Activated CD4-positive, CD25-positive, alpha-beta regulatory T cell (primary cell): ENCODE results near the gene EPYC.
"Not testable (repeated sequence)": the region's sequence is repeated elsewhere in the genome, so short reads cannot be mapped to it uniquely, and the experiment has no call there.

Experiments used
- DNase-seq, 4 experiments: peaks; one replicate each; lab custom pipeline; 2025; lab: John Stamatoyannopoulos, UW

EPYC gene

DNA sequence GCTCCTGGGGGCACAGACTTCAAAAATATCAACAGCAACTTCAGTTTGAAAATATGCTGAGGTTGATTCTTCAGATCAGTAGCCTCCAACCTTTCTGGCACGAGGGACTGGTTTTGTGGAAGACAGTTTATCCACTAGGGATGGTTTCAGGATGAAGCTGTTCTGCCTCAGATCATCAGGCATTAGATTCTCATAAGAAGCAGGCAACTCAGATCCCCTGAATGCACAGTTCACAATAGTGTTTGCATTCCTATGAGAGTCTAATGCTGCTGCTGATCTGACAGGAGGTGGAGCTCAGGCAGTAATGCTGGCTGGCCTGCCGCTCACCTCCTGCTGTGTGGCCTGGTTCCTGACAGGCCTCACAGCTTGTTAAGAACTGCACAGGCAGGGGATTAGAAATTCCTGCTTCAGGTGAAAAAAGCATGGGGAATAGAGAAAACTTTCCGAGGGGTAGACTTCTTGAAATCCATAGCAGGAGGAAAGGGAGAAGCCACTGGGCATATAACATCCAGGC lies 12.8 kb downstream of the EPYC start:
- no peak for DNase-seq

DNA sequence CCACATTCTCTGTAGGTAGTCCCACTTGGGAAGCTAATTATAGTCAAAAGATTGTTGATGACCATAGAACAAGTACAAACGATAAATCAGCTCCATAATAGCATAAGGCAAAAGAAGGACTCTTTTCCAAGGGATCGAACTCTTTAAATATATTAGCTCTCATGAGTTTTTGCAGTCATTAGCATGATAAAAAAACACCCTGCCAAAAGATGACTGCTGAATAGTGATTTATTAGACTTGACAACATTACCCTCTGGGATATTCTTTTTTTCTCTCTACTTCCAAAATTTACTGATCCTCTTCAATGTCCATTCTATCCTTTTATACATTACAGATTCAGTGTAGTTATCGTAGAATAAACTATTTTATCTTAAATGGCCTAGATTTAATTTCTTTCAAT lies 14.2 kb downstream of the EPYC start:
- DNase-seq: no peak

GRCh38 chr12:90989686-90990111 lies 15.1 kb downstream of the EPYC start:
- DNase-seq: no peak

DNA sequence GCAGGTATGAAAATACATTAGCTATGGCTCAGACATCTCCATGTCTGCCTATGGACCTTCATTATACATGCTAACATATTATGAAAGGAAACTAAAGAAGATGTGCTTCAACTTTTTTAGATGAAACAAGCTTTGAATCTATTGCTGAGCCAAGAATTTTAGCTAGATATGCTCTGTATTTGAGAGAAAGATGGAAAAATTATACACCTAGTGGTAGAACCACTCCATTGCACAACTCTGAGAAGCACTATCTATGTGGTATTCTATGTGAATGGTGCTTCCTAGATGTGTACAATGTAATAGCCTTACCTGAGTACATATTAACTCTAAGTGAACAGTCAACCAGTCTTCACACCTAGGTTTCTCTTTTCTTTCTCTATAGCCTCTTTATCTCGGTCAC lies 17.3 kb downstream of the EPYC start:
- no peak for DNase-seq

GRCh38 chr12:90987101-90987500 lies 17.7 kb downstream of the EPYC start:
- no peak for DNase-seq

DNA sequence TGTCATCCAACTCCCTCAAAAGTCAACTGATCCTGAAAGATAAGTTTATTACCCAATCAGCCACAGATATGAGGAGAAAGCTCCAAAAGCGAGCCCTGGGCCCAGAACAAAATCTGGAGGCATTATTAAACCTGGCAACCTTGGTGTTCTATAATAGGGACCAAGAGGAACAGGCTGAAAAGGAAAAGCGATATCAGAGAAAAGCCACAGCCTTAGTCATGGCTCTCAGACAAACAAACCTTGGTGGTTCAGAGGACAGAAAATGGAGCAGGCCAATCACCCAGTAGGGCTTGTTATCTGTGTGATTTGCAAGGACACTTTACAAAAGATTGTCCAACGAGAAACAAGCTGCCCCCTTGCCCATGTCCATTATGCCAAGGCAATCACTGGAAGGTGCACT lies 19.4 kb downstream of the EPYC start:
- DNase-seq: not testable (repeated sequence)

DNA sequence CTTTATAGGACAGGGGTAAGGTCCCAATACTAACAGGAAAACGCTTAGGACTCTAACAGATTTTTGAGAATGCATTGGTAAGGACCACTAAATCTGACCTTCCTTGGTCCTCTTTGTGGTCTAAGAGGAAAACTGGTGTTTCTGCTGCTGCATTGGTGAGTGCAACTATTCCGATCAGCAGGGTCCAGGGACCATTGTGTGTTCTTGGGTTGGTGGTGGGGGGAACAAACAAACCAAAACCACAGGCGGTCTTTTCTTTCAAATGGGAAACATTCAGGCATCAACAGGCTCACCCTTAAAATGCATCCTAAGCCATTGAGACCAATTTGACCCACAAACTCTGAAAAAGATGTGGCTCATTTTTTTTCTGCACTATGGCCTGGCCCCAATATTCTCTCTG lies 20.7 kb downstream of the EPYC start:
- DNase-seq: no peak

- no peak for DNase-seq
Observed at GRCh38 chr12:90982170-90982569, 22.6 kb downstream of the EPYC start.

DNA sequence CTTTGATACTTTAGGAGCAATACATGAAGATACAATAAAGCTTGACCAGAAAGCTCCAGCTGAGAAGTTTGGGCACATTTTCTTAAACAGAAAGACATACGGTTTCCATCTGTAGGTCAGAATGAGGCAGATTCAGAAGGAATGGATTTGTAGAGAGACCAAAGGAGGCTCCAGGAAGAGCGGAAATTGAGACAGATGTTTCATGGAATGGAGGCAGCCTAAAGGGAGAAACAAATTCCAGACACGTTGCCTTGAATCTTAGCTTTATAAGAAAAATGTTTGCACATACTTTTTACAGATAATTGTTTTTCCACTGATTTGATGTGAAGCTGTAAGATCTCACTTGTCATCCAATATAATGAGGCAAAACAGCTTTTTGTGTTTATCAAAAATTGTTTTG lies 24.8 kb downstream of the EPYC start:
- DNase-seq: no peak

GRCh38 chr12:90979019-90979418 lies 25.8 kb downstream of the EPYC start:
- no peak for DNase-seq

- DNase-seq: no peak
Observed at GRCh38 chr12:90978117-90978770, 26.5 kb downstream of the EPYC start.

- DNase-seq: no peak
Observed at GRCh38 chr12:90977224-90977623, 27.5 kb downstream of the EPYC start.

DNA sequence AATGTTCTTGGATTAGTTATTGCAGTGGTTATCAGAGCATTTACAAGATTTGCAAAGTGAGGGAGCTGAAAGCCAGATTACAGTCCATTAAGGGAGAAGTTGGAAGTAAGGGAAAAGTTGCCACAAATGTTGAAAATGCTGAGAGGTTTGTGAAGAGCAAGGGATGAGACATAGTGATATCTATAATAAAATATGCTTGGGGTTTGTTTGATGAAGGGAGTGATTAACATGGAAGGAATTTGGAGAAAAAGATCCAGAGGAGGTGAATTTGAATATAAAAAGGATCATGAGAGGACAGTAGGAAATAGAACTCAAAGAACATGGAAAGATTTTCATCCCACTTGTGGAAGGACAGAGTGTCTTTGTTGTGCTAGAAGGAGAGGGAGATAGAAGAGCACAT lies 30.5 kb downstream of the EPYC start:
- no peak for DNase-seq

GRCh38 chr12:90972226-90972625 lies 32.5 kb downstream of the EPYC start:
- no peak for DNase-seq

- no peak for DNase-seq
Observed at GRCh38 chr12:90970911-90971310, 33.9 kb downstream of the EPYC start.

DNA sequence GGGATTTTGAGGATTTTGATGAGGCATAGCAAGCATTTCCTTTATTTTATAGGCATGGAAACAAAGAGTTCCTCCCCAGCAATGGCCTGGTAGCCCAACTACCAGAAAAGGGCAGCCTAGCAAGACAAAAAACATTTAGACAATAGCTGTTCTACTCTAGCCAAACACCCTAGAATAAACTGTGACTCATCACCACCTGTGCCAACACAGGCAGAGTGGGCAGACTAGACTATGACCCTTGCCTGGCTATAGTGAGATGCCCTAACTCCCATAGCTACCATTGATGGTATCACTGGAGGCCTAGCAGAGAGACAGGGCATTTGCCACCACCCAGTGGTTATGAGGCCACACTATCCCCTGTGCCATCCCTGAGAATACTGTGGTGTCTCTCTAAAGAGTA lies 34.3 kb downstream of the EPYC start:
- no peak for DNase-seq

DNA sequence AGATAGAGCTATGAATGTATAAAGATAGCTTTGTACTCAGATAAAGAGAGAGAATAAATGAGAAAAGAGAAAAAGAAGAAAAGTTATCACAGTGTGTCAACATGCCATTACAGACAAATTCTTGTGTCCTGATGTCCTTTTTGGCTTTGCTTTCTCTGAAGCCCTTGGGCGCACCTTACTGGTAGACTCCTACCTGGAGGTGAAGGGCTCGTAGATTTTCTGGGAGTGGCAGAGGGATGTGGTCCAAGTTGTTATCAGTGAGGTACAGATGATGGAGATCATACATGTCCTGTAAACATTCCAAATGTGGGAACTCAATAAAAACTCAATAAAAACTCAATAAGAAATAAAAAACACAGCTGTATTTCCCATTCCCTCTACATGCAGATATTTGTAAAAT lies 34.9 kb downstream of the EPYC start:
- no peak for DNase-seq

GRCh38 chr12:90969346-90969745 lies 35.4 kb downstream of the EPYC start:
- DNase-seq: no peak

DNA sequence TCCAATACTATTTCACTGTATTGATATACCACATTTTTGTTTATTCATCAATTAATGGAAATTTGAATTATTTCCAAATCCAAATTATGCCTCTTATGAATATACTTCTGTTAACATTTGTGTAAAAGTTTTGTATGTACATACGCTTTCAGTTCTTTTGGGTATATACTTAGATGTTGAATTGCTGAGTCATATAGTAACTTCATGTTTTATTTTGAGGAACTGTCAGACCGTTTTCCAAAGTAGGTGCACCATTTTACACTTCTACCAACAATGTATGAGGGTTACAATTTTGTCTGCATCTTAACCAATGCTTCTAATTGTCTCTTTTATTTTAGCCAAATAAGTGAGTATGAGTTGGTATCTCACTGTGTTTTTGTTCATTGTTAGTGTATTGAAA lies 39.6 kb downstream of the EPYC start:
- DNase-seq: no peak

GRCh38 chr12:90964616-90965015 lies 40.2 kb downstream of the EPYC start:
- no peak for DNase-seq

DNA sequence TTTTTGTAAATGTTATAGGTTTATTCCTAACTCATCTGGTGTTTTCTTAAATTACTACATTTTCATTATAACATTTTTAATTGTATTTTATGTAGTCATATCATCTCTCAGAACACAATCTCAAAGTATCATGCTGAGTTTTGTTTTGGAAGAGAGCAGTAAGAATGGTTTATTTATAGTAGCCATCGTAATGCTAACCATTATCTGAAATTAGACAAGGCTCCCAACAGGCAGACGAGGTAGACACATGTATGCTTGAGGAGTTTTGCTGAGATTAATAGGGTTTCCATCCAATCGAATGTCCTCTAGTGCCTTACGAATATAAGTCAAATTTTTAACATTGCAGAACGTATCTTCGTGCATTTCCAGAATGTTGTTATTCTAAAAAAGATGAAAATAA lies 40.8 kb downstream of the EPYC start:
- DNase-seq: no peak

- no peak for DNase-seq
Observed at GRCh38 chr12:90961154-90961553, 43.6 kb downstream of the EPYC start.

DNA sequence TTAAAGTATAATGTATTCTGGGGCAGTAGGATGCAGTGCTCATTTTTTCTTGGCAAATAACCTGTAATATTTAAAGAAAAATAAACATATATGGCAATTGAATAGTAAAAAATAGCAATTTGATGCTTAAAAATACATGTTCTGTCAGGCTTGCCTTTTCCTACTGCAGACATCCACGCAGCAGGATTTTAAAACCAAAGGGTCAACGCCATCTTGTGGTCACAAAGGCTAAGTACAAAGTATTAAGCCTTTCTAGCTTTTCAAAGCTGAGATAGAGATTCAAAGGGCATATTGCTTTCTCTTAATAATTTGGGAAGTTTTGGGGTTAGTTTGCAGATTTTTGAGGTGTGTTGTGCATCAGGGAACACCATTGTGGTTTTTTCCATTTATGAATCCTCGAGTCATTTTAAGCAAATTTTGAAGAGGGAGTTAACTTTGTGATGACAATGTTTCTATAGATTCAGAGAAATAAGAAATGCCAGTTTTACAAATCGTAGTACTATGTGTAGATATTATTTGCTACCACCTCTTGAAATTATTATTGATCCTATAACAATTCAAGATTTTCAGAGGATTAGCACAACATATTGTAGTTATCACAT lies 45.1 kb downstream of the EPYC start:
- no peak for DNase-seq

DNA sequence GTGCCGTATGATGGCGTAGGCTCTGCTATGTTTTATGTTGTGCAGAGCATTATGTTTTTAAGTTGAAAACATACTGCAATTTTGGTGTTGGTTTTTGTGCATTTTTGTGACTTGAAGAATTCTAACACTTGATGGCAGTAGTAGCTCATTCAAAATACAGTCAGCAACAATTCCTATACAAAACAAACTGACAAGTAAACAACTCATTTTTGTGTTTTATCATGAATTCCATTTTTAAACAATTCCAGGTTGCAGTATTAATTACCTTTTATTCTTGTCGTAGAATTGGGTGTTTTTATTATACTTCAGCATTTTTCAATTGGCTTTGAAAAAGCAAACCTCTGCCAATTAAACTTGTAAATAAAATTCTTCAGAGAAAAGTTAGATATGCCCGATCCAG lies 45.7 kb downstream of the EPYC start:
- no peak for DNase-seq
